Keratinocyte (primary cell): ENCODE data around the gene ABR. TPM values are rescaled to one million over a fixed set of nuclear protein-coding genes. Genes with fewer than 3 reads are reported as not detected.
"Not testable (repeated sequence)": the region's sequence is repeated elsewhere in the genome, so short reads cannot be mapped to it uniquely, and the experiment has no call there.

Experiments
- DNase-seq: peaks from one replicate; pipeline ENCODE4 v3.0.0-alpha.2; 2011; ENCODE audit warnings: low read depth, missing footprints, low spot score
- FAIRE-seq: peaks from 2 replicates; lab custom pipeline; 2011; peaks lifted over from hg19 to GRCh38; lab: Jason Lieb, UNC
- H2AFZ ChIP-seq: 2 replicates; pipeline ENCODE4 v1.6.0; 2012; ENCODE audit warnings: low read length, control low read depth, inconsistent platforms; ENCODE audit not compliant: control insufficient read depth
- H3K27ac ChIP-seq: 2 replicates; pipeline ENCODE4 v1.5.1; 2011; ENCODE audit warnings: low read length; ENCODE audit not compliant: control insufficient read depth, insufficient read depth
- H3K27me3 ChIP-seq: 3 replicates; pipeline ENCODE4 v1.6.0; 2011; ENCODE audit warnings: low read length; ENCODE audit not compliant: control insufficient read depth, insufficient read depth; ENCODE audit errors: extremely low read depth
- H3K36me3 ChIP-seq, 2 experiments: 2 replicates in 1 of 2; 3 replicates in 1 of 2; pipeline ENCODE4 v1.5.1; 2011; ENCODE audit warnings: low read length in 2 of 2, mild to moderate bottlenecking in 1 of 2; ENCODE audit not compliant: control insufficient read depth in 2 of 2, insufficient read depth in 2 of 2; ENCODE audit errors: extremely low read depth in 1 of 2
- H3K4me1 ChIP-seq: 3 replicates; pipeline ENCODE4 v1.5.1; 2011; ENCODE audit warnings: low read length; ENCODE audit not compliant: control insufficient read depth, insufficient read depth; ENCODE audit errors: extremely low read depth
- H3K4me2 ChIP-seq: 3 replicates; pipeline ENCODE4 v1.6.0; 2011; ENCODE audit warnings: low read depth, low read length; ENCODE audit not compliant: control insufficient read depth, insufficient read depth; ENCODE audit errors: extremely low read depth
- H3K4me3 ChIP-seq, 3 experiments: fragments of 200-600 bp in 1 of 3; sonication (generic) in 1 of 3; 2 replicates in 2 of 3; 3 replicates in 1 of 3; pipeline ENCODE4 v1.5.1; 2011 to 2016; ENCODE audit warnings: low read length in 3 of 3, mild to moderate bottlenecking in 3 of 3, control low read depth in 2 of 3, inconsistent platforms in 1 of 3, low read depth in 1 of 3, mixed read lengths in 1 of 3, mixed run types in 1 of 3, moderate library complexity in 1 of 3; ENCODE audit not compliant: control insufficient read depth in 2 of 3, insufficient read depth in 2 of 3; ENCODE audit errors: extremely low read depth in 1 of 3
- H3K79me2 ChIP-seq: 2 replicates; pipeline ENCODE4 v1.6.0; 2012; ENCODE audit warnings: low read length; ENCODE audit not compliant: control insufficient read depth, insufficient read depth
- H3K9ac ChIP-seq: 3 replicates; pipeline ENCODE4 v1.6.0; 2011; ENCODE audit warnings: low read length; ENCODE audit not compliant: control insufficient read depth, insufficient read depth; ENCODE audit errors: extremely low read depth
- H3K9me1 ChIP-seq: 3 replicates; pipeline ENCODE4 v1.6.0; 2011; ENCODE audit warnings: low read length; ENCODE audit not compliant: control insufficient read depth, insufficient read depth; ENCODE audit errors: extremely low read depth
- H3K9me3 ChIP-seq: 2 replicates; pipeline ENCODE4 v1.5.1; 2012; ENCODE audit warnings: low read depth, low read length; ENCODE audit not compliant: control insufficient read depth
- H4K20me1 ChIP-seq: 3 replicates; pipeline ENCODE4 v1.6.0; 2011; ENCODE audit warnings: low read length; ENCODE audit not compliant: control insufficient read depth, insufficient read depth; ENCODE audit errors: extremely low read depth
- EZH2 ChIP-seq: IDR thresholded peaks from one replicate; pipeline ENCODE4 v1.6.1; 2012; ENCODE audit warnings: inconsistent platforms, mild to moderate bottlenecking, low read length, moderate library complexity
- dilution Hi-C: fragments of 300-500 bp; cut with MboI; formaldehyde crosslinking; loops from one replicate; pipeline ENCODE4 v1.7.0; 2020; ENCODE audit warnings: low sequenced_read_pairs; ENCODE audit not compliant: extremely low pct_ligation_motif_present
- polyA plus RNA-seq, 5 experiments: library from polyadenylated mRNA; depleted of rRNA in 3 of 5; stranded (reverse) in 3 of 5; stranded (forward) in 1 of 5; unstranded in 1 of 5; fragments of >200 nt; gene quantifications; 1 replicate in 1 of 5; 2 replicates in 3 of 5; 3 replicates in 1 of 5; pipeline versions ENCODE4 v1.2.1 to v1.2.3, GENCODE V29; 2011 to 2012; ENCODE audit warnings: missing spikeins in 2 of 5, low read depth in 1 of 5, low replicate concordance in 1 of 5
- TF ChIP-seq, protein P1 (sequence below), 3 experiments: IDR thresholded peaks in 1 of 3; conservative IDR thresholded peaks in 1 of 3; optimal IDR thresholded peaks in 1 of 3; 2 replicates in 2 of 3; 3 replicates in 1 of 3; pipeline versions ENCODE3 to v1.5.1; 2011; ENCODE audit warnings: low read length in 3 of 3, mild to moderate bottlenecking in 3 of 3, moderate library complexity in 2 of 3, control low read depth in 1 of 3, inconsistent platforms in 1 of 3; ENCODE audit not compliant: insufficient read depth in 2 of 3; ENCODE audit errors: extremely low read depth in 1 of 3

ABR gene
- polyA plus RNA-seq, 1 donor (not counting 4 experiments of a cell fraction or from before 2014, with no cell fraction given), result 17.3 TPM

DNA sequence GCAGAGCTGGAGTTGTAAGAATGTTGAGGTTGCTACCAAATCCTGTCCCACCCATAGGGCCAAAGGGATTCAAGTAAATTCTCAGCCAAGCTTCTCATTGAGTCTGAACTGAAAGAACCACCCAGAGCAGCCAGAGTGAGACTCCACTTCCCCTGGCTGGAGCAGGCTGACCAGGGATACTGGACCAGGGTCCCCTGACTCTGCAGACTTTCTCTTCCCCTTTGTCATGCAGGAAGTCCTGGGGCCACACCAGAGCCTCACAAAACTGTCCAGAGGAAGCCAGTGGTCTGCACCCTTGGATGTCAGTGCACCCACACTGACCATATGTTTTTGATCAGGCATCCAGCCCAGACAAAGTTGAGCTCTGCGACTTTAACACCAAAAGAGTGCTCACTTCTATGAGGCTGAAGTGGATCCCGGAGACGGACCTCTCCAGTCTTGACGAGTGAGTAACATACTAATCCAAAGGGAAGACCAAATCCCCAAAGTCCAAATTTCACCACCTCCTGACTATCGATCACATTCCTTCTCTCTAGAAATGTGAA lies 204.3 kb downstream of the ABR start:
- Histone ChIP-seq H3K9me1 (no peaks in the 10 kb centered on the region), H4K20me1 (peaks cover 5% of the 10 kb centered on the region), H3K4me2 (peak overlapping the region; percentile 70), H3K9ac (peak overlapping the region; percentile 55), H2AFZ (no peak overlapping the region), H3K36me3 (peaks cover 0 to 2% of the 10 kb centered on the region in 2 experiments), H3K4me1 (peaks cover 54% of the 10 kb centered on the region), H3K79me2 (peaks cover 76% of the 10 kb centered on the region), H3K9me3 (no peaks in the 10 kb centered on the region), H3K27ac (peak overlapping the region; percentile 57), H3K27me3 (no peaks in the 10 kb centered on the region), H3K4me3 (peak overlapping the region in 1 of 3 experiments; percentile 2)
- FAIRE-seq, result peak; percentile 48
- no peak for TF ChIP-seq EZH2
- TF ChIP-seq, protein P1, sequence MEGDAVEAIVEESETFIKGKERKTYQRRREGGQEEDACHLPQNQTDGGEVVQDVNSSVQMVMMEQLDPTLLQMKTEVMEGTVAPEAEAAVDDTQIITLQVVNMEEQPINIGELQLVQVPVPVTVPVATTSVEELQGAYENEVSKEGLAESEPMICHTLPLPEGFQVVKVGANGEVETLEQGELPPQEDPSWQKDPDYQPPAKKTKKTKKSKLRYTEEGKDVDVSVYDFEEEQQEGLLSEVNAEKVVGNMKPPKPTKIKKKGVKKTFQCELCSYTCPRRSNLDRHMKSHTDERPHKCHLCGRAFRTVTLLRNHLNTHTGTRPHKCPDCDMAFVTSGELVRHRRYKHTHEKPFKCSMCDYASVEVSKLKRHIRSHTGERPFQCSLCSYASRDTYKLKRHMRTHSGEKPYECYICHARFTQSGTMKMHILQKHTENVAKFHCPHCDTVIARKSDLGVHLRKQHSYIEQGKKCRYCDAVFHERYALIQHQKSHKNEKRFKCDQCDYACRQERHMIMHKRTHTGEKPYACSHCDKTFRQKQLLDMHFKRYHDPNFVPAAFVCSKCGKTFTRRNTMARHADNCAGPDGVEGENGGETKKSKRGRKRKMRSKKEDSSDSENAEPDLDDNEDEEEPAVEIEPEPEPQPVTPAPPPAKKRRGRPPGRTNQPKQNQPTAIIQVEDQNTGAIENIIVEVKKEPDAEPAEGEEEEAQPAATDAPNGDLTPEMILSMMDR (optimal IDR thresholded peaks at IDR 0.05 in 1 of 3, IDR thresholded peaks at IDR 0.05 in 1 of 3, conservative IDR thresholded peaks at IDR 0.05 in 1 of 3; ENCODE audit: extremely low read depth in 1 of 3, insufficient read depth in 2 of 3, low read length in 3 of 3), result no peak
- dilution Hi-C loops, result loop anchor here (25.0 kb wide), 1 partner anchor 188 kb away; the partner anchor contains the start of genes GLOD4 and MRM3
- no peak for DNase-seq

DNA sequence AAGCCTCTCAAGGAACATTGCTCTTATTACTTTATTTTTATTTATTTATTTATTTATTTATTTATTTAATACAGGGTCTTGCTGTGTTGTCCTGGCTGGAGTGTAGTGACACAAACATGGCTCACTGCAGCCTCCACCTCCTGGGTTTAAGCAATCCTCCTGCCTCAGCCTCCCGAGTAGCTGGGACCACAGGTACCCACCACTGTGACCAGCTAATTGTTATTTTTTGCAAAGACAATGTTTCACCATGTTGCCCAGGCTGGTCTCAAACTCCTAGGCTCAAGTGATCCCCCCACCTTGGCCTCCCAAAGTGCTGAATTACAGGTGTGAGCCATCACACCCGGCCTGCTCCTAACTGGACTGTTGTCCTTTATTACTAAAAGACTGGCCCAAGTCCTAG lies 205.0 kb downstream of the ABR start:
- H3K9me1 ChIP-seq, FAIRE-seq, H3K27me3 ChIP-seq, H4K20me1 ChIP-seq, H2AFZ ChIP-seq, H3K9me3 ChIP-seq, H3K36me3 ChIP-seq, DNase-seq: not testable (repeated sequence)
- peak overlapping the region; percentile 55 for H3K9ac ChIP-seq
- peak overlapping the region; percentile 57 for H3K27ac ChIP-seq
- H3K4me1 ChIP-seq, result peaks cover 49% of the 10 kb centered on the region
- H3K79me2 ChIP-seq, result peaks cover 82% of the 10 kb centered on the region
- dilution Hi-C loops, result loop anchor here (25.0 kb wide), 1 partner anchor 187 kb away; the partner anchor contains the start of genes GLOD4 and MRM3
- peak overlapping the region in 1 of 3 experiments; percentile 2 for H3K4me3 ChIP-seq
- peak overlapping the region; percentile 70 for H3K4me2 ChIP-seq
